ENCODE results near the gene MCIDAS.

The MCIDAS gene

GRCh38 chr5:55226934-55227663, at the start of gene MCIDAS:
Gene MCIDAS, minus strand, starts transcription at chr5:55227315. Its CDS starts 177 bp downstream, at chr5:55227138.
- peak within 1 kb of the TSS; percentile 4 for H3K4me3 ChIP-seq (ENCODE audit: low read depth, low read length)
- DNase-seq (ENCODE audit: low read depth): no peak

DNA sequence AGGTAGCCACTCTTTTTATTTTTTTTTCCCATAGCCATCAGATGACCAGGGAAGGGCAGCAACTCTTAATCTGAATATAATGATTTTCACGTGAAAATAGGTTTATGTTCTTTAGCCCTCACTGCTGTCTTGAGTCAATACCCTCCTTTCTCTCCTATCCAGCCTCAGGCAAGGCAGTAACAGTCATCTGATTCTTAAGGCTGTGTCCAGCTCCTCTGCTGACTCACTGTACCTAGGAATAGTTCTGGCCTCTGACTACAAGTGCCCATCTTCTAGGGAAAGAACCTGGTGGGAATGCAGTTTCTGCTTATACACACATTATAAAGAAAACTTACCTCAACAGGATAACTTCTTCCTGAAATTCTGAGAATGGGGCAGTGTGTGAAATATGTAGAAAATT, 49.7 kb upstream of the MCIDAS start:
- H3K4me3 ChIP-seq (ENCODE audit: low read depth, low read length): no peak overlapping the region
- TF ChIP-seq, protein P1, sequence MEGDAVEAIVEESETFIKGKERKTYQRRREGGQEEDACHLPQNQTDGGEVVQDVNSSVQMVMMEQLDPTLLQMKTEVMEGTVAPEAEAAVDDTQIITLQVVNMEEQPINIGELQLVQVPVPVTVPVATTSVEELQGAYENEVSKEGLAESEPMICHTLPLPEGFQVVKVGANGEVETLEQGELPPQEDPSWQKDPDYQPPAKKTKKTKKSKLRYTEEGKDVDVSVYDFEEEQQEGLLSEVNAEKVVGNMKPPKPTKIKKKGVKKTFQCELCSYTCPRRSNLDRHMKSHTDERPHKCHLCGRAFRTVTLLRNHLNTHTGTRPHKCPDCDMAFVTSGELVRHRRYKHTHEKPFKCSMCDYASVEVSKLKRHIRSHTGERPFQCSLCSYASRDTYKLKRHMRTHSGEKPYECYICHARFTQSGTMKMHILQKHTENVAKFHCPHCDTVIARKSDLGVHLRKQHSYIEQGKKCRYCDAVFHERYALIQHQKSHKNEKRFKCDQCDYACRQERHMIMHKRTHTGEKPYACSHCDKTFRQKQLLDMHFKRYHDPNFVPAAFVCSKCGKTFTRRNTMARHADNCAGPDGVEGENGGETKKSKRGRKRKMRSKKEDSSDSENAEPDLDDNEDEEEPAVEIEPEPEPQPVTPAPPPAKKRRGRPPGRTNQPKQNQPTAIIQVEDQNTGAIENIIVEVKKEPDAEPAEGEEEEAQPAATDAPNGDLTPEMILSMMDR (conservative IDR thresholded peaks at IDR 0.05; ENCODE audit: low read depth, low read length): no peak
- DNase-seq (ENCODE audit: low read depth): peak; percentile 41

More at GRCh38 chr5:55226934-55227663, at the start of gene MCIDAS:
- TF ChIP-seq, protein P1 (conservative IDR thresholded peaks at IDR 0.05; ENCODE audit: low read depth, low read length): no peak

GRCh38 chr5:55258339-55258738, 31.2 kb upstream of the MCIDAS start:
- TF ChIP-seq, protein P1 (conservative IDR thresholded peaks at IDR 0.05; ENCODE audit: low read depth, low read length): no peak
- no peak for DNase-seq (ENCODE audit: low read depth)

DNA sequence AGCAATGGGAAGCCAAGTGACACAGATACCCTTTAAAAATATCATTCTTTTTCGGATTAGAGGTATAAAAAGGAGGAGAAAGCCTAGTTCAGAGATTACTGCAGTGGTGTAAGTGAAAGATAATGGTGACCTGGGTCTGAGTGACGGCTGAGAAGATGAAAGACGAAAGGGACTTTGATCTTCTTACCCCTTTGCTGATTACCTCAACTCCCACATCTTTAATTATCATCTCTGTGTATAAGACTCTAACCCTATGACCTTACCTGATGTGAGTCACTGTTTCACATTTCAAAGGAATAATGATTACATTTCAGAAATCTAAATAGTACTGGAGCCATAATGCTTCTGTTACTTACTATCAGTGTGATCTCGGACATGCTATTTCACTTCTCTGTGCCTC, 27.7 kb upstream of the MCIDAS start:
- TF ChIP-seq, protein P1 (conservative IDR thresholded peaks at IDR 0.05; ENCODE audit: low read depth, low read length): no peak
- DNase-seq (ENCODE audit: low read depth): no peak

More at GRCh38 chr5:55258339-55258738, 31.2 kb upstream of the MCIDAS start:
- no peak overlapping the region for H3K4me3 ChIP-seq (ENCODE audit: low read depth, low read length)

DNA sequence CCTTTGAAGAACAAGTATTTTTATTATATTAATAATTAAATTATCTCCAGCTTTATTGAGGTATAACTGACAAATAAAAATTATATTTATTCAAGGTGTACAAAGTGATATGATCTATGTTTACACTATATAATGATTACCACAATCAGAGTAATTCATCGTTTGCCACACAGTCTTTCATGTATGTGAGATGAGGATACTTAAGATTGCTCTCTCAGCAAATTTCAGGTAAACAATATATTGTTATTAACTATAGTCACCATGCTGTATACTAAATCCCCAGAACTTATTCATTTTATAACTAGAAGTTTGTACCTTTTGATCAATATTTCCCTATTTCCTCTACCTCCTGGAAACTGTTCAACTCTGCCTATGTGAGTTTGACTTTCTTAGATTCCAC, 22.9 kb upstream of the MCIDAS start:
- TF ChIP-seq, protein P1 (conservative IDR thresholded peaks at IDR 0.05; ENCODE audit: low read depth, low read length): no peak
- DNase-seq (ENCODE audit: low read depth): no peak
- H3K4me3 ChIP-seq (ENCODE audit: low read depth, low read length): no peak overlapping the region

More for the DNA sequence above, 27.7 kb upstream of the MCIDAS start:
- H3K4me3 ChIP-seq (ENCODE audit: low read depth, low read length): no peak overlapping the region

DNA sequence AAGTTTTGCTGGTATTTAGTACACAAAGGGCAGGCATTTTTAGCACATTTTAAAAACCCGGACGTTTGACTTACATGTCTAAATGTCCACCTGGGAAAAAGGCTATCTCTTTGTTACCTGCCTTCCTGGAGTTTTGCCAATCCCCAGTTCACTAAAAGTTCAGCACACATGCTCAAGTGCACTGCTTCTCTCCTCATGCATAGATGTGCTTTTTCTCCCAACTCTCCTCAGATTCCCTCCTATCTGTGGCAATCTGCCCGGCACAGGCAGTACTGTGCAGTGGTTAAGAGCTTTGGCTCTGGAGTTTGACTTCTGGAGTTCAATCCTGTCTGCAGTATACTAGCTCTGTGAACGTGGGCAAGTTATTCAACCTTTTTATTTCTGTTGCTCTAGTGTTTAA, 14.6 kb upstream of the MCIDAS start:
- no peak for DNase-seq (ENCODE audit: low read depth)
- H3K4me3 ChIP-seq (ENCODE audit: low read depth, low read length): no peak overlapping the region
- TF ChIP-seq, protein P1 (conservative IDR thresholded peaks at IDR 0.05; ENCODE audit: low read depth, low read length): no peak

GRCh38 chr5:55236800-55237199, 9.7 kb upstream of the MCIDAS start:
- TF ChIP-seq, protein P1 (conservative IDR thresholded peaks at IDR 0.05; ENCODE audit: low read depth, low read length): no peak
- DNase-seq (ENCODE audit: low read depth): no peak
- H3K4me3 ChIP-seq (ENCODE audit: low read depth, low read length): no peak overlapping the region
